ENCODE measurements around the gene KRTAP10-2. TPM values are rescaled to one million over a fixed set of nuclear protein-coding genes. Genes with fewer than 3 reads are reported as not detected.
"Not testable (repeated sequence)": the region's sequence is repeated elsewhere in the genome, so short reads cannot be mapped to it uniquely, and the experiment has no call there.

KRTAP10-2 gene
- polyA plus RNA-seq, 3 donors: not detected

GRCh38 chr21:44568261-44568660 is 17.0 kb upstream of the KRTAP10-2 start:
- no peak for DNase-seq

- DNase-seq: no peak
These were observed 16.3 kb upstream of the KRTAP10-2 start for GRCh38 chr21:44567481-44568171.

GRCh38 chr21:44566403-44566802 is 15.1 kb upstream of the KRTAP10-2 start:
- no peak for DNase-seq

GRCh38 chr21:44564886-44565598 is 13.7 kb upstream of the KRTAP10-2 start:
- DNase-seq: no peak

- no peak for DNase-seq
These were observed 12.8 kb upstream of the KRTAP10-2 start for GRCh38 chr21:44564099-44564498.

GRCh38 chr21:44558695-44559094 is 7.4 kb upstream of the KRTAP10-2 start, which contains the start of gene KRTAP10-3:
TSS of gene KRTAP10-3 (minus strand) at chr21:44558795. CDS start at chr21:44558715, 80 bp downstream.
- DNase-seq: no peak

GRCh38 chr21:44558329-44558675 is 7.0 kb upstream of the KRTAP10-2 start:
- DNase-seq: not testable (repeated sequence)

- DNase-seq: no peak
These were observed 6.4 kb upstream of the KRTAP10-2 start for GRCh38 chr21:44557491-44558328.

GRCh38 chr21:44556879-44557278 is 5.6 kb upstream of the KRTAP10-2 start:
- DNase-seq: no peak

- DNase-seq: no peak
These were observed 4.0 kb upstream of the KRTAP10-2 start for GRCh38 chr21:44555200-44555875.

- no peak for DNase-seq
These were observed 1.4 kb upstream of the KRTAP10-2 start for GRCh38 chr21:44552681-44553080.

GRCh38 chr21:44552136-44552535 is 831 bp upstream of the KRTAP10-2 start:
- DNase-seq: no peak

GRCh38 chr21:44550807-44551206 is 498 bp downstream of the KRTAP10-2 start:
- DNase-seq: no peak

- not testable (repeated sequence) for DNase-seq
These were observed 1.0 kb downstream of the KRTAP10-2 start for GRCh38 chr21:44550285-44550684.

GRCh38 chr21:44549525-44550211 is 1.6 kb downstream of the KRTAP10-2 start:
- DNase-seq: no peak

- no peak for DNase-seq
These were observed 2.4 kb downstream of the KRTAP10-2 start for GRCh38 chr21:44548922-44549321.

- DNase-seq: no peak
These were observed 2.9 kb downstream of the KRTAP10-2 start for GRCh38 chr21:44548381-44548780.

GRCh38 chr21:44547656-44548331 is 3.5 kb downstream of the KRTAP10-2 start:
- no peak for DNase-seq

GRCh38 chr21:44544566-44544965 is 6.7 kb downstream of the KRTAP10-2 start:
- DNase-seq: no peak

- DNase-seq: no peak
These were observed 8.6 kb downstream of the KRTAP10-2 start for GRCh38 chr21:44542716-44543115.

Measured in renal pelvis (tissue), 4 donors.